GM18511 (cell line): ENCODE data around the gene ZNF878.
"Not testable (repeated sequence)": the region's sequence is repeated elsewhere in the genome, so short reads cannot be mapped to it uniquely, and the experiment has no call there.

Experiments
- ATAC-seq: cut with Tn5 transposase; IDR thresholded peaks from one replicate; pipeline ENCODE4 v1.9.1; 2021; ENCODE audit warnings: mild to moderate bottlenecking, moderate library complexity; ENCODE audit not compliant: unreplicated experiment

Gene ZNF878

DNA sequence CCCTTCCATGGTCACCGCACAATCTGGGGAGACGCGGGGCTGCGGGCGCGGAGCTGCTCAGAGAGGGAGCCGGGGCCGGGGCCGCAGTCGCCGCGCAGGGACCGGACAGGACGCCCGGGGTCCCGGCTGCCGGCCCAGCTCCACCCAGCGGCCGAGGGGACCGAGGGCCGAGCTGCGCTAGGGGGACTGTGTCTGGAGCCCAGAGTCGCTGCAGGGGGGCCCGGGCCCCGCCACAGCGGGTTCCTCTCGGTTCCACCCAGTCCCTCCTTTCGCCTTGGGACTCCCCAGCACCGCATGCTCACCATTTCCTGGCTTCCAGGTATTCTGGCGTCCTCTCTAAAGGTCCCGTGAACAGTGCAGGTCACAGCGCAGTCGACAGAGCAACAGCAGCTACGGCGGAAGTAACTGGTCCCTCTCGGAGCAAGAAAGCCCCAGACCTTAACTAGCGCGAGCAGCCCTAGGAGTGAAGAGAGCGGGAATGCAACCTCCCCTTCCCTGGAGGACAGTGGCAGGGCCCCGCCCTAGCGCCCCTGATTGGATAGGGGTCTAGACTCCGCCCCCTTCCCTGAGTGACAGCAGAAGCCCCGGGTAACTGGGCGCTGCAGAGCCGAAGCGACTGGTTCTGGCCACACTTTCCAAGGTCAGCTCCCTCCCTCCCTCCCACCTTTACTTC is at the start of gene ZNF878:
ZNF878 (minus strand) TSS at position 465 of the 673 bp plus-strand sequence; CDS start at position 305, 160 bp downstream.
- ATAC-seq, result peak; percentile 78

DNA sequence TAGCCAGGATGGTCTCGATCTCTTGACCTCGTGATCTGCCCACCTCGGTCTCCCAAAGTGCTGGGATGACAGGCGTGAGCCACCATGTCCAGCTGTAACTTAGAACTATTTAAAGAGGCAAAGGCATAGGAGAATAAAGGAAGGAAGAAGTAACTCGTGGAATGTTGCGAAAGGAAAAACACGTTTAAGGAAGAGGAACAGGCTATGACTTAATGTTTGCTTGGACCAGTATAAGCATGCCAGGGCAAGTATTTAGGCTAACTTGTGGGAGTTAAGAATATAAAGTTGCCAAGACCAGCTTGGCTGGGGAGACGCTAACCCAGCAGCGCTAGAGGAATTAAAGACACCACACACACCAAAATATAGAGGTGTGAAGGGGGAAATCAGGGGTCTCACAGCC is 45.3 kb upstream of the ZNF878 start:
- no peak for ATAC-seq

GRCh38 chr19:12095111-12095790 is 42.5 kb upstream of the ZNF878 start:
- ATAC-seq, result no peak

DNA sequence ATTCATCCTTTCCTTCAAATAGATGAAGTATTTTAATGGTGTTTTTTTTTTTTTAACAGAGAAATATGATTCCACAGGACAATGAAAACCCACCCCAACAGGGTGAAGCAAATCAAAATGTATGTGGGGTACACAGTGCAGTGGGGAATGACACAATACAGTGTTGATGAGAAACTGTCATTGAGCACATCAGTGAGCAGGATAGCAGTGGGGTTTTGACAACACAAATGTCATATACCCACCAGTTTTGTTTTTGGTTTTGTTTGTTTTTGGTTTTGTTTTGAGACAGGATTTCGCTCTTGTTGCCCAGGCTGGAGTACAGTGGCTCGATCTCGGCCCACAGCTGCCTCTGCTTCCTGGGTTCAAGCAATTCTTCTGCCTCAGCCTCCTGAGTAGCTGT is 41.0 kb upstream of the ZNF878 start:
- ATAC-seq, result no peak

DNA sequence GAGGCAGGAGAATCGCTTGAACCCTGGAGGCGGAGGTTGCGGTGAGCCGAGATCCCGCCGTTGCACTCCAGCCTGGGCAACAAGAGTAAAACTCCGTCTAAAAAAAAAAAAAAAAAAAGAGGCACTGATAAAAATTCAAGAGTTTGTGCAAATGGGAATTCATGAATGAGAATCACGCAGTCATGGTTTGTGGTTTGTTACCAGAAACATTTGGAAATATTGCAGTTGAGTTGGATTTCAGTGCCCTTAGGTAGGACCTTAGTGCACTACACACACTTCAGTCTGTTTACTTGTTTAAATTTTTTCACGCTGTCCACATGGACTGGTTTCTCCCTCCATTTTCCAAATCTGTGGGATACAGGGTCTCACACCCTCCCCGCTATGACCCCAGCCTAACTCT is 40.2 kb upstream of the ZNF878 start:
- no peak for ATAC-seq

DNA sequence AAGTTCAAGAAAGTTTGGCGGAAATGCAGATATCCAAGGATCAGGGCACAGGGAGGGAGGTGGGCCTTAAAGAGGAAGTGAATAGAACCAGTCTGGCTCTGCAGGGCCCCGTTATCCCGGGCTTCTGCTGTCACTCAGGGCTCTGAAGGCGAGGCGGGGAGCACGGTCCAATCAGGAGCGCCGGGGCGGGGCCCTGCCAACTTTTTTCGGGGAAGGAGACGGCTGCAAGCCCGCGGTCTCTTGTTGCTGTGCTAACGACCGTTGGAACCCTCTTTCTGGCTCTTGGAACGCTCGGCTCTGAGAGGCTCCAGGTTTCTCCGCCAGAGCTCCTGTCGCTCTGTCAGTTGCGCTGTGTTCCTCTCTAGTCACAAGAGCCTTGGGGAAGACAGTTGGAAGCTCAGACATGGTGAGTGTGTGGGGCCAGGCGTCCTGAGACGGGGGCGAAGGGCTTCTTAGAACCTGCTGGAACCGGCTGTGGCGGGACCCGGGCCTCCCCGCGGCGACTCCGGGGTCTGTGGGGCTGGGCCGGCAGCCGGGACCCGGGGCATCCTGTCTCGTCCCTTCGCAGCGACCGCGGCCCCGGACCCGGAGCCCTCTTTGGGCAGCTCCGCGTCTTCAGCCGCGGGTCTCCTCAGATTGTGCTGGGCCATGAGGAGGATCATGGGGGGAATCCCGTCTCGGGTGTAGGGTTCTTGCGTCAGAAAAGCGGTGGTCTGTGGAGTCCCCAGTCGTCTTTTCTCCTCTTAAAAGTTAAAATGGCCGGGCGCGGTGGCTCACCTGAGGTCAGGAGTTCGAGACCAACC is 39.5 kb upstream of the ZNF878 start:
- peak; percentile 72 for ATAC-seq

GRCh38 chr19:12090807-12091206 is 38.0 kb upstream of the ZNF878 start:
- ATAC-seq, result no peak

DNA sequence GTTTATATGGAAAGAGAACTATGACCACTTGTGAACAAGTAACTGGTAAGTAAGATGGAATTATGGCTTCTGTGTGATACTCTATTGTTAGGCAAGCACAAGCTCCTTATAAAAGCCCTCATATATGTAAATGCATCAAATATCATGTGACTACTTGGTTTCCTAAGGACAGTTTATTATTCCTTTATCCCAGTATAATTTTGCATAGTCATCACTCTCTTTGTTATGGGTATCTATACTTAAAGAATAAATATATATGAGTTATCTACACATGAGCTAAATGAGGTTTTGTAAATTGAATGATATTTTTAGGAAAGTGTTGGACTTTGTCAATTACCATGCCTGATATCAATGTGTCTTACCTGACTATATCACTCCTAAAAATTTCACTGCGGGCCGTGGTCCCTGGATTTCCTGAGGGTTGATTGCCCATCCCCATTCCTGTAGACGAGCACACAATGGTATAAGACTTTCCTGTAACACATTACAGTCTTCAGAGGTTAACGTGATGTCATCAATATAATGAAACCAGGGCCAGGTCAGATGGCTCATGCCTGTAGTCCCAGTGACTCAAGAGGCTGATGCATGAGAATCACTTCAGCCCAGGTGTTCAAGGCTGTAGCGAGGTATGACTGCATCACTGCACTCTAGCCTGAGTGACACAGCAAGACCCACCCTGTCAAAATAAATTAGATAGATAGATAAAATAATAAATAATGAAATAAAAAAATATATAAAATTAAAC is 32.5 kb upstream of the ZNF878 start:
- ATAC-seq, result no peak

DNA sequence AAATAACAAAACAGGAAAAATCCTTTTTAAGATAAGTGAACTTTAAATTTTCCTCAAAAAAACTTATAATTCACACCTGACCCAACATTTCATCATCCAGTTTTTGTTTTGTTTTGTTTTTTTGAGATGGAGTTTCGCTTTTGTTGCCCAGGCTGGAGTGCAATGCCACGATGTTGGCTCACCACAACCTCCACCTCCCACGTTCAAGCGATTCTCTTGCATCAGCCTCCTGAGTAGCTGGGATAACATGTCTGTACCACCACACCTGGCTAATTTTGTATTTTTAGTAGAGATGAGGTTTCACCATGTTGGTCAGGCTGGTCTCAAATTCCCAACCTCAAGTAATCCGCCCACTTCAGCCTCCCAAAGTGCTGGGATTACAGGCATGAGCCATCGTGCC is 30.6 kb upstream of the ZNF878 start:
- not testable (repeated sequence) for ATAC-seq

GRCh38 chr19:12077375-12077774 is 24.6 kb upstream of the ZNF878 start:
- ATAC-seq, result no peak

GRCh38 chr19:12076331-12076730 is 23.6 kb upstream of the ZNF878 start:
- not testable (repeated sequence) for ATAC-seq

- ATAC-seq, result no peak
Measured at GRCh38 chr19:12075538-12076139, 22.9 kb upstream of the ZNF878 start.

DNA sequence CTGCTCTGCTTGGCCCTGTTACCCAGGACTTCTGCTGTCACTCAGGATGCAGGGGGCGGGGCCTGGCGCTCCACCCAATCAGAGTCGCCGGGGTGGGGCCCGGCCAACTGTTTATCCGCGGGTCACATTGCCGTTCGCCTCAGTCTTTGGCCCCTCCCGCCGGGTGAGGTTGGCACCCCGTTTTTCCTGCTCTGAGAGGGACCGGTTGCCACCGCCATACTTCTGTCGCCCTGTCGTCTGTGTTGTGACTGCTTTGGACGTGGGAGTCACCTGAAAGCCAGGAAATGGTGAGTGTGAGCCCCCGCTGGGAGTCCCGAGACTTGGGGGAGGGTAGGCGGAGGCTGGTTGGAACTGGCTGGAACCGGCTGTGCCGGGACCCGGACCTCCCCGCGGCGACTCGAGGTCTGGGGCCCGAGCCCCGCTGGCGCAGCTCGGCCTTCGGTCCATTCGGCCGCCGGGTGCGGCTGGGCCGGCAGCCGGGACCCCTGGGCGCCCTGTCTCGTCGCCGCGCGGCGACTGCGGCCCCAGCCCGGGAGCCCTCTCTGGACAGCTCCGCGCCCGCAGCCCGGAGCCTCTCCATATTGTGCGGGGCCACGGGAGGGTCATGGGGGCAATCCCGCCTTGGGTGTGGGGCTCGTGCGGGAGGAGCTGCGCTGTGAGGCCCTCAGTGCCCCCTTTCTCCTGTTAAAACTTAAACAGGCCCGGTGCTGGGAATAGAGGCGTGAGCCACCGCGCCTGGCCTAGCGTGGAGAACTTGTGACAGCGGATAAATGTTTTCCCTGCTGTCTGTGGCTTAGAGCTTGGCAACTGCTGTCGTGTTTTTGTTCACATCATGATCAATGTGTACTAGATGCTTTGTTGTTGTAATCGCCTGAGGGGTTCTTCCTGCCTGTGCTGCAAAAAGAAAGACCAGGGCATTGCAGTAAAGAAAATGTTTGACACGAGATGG is 12.1 kb upstream of the ZNF878 start, which contains the start of gene ZNF844:
ZNF844 (plus strand) TSS at position 142 of the 949 bp plus-strand sequence; CDS start at position 285, 143 bp downstream.
- ATAC-seq, result peak; percentile 80

DNA sequence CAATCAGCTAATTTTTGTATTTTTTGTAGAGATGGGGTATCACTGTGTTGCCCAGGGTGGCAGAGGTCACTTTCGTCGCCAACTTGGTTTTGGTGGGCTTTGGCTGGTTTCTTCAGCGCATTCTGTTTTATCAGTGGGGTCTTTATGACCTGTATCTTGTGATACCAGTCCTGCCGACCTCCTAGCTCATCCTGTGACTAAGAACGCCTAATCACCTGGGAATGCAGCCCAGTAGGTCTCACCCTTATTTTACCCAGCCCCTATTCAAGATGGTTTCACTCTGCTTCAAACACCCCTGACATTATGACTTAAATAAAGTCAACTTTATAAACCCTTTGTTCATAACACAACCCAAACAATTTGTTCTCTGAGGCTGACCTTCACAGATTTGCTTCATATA is 3.0 kb upstream of the ZNF878 start:
- ATAC-seq, result no peak

DNA sequence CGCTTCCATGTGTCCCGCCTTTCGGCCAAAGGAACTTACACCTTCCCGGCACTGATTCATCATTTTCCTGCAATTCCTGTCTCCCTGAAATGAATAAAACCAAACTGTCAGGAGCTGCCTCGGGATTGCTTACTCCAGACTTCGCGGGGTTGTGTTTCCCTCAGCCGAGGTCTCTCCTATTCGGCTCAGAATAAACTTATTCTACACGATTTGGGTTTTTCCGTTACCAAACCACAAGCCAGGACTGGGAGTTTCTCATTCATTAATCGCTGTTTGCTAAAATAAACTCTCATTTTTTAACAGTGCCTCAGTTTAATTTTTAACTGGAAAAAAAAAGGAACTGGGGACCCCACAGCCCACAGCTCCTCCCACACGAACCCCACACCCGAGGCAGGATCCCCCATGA is 667 bp downstream of the ZNF878 start:
- peak; percentile 28 for ATAC-seq

DNA sequence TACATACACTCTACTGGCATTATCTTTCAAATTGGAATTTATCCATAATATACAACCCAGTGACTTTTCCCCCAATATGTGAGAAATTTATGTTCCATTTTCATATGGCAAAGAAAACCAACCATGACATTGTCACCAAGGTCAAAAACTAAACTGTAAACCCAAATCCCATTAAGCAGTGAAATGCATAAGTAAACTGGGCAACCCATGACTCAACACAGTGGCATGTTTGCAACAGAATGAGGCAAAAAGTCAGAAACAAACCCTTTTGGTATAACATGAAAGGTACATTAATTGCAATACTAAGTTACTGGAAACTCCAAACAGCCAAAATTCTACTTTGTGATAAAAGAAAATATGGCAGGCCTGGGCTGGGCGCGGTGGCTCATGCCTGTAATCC is 4.9 kb downstream of the ZNF878 start:
- no peak for ATAC-seq

DNA sequence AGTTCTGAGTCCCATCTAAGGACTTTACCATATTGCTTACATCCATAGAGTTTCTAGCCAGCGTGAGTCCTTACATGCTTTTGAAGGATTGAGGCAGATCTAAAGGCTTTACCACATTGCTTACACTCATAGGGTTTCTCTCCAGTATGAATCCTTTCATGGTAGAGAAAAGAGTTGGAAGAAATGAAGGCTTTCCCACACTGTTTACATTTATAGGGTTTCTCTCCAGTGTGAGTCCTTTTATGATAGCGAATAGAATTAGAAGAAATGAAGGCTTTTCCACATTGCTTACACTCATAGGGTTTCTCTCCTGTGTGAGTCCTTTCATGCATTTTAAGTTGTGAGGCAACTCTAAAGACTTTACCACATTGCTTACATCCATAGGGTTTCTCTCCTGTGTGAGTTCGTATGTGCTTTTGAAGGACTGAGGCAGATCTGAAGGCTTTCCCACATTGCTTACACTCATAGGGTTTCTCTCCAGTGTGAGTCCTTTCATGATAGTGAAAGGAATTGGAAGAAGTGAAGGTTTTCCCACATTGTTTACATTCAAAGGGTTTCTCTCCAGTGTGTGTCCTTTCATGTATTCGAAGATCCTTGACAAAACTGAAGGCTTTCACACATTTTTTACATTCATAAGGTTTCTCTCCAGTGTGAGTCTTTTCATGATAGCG is 8.9 kb downstream of the ZNF878 start:
- ATAC-seq, result no peak

DNA sequence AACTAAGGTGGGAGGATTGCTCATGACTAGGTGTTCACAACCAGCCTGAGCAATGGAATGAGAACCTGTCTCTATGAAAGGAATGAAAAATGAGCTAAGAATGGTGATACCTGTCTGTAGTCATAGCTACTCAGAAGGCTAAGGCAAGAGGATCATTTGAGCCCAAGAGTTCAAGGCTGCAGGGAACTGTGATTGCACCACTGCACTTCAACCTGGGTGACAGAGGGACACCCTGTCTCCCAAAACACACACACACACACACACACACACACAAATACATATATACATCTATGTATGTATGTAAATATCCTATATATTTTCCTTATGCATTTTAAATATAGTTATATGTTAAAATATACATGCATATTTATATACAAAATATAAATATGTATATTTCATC is 9.9 kb downstream of the ZNF878 start:
- ATAC-seq, result no peak
